Measurements from ENCODE around the gene MBOAT2.
"Not testable (repeated sequence)": the region's sequence is repeated elsewhere in the genome, so short reads cannot be mapped to it uniquely, and the experiment has no call there.

The MBOAT2 gene

DNA sequence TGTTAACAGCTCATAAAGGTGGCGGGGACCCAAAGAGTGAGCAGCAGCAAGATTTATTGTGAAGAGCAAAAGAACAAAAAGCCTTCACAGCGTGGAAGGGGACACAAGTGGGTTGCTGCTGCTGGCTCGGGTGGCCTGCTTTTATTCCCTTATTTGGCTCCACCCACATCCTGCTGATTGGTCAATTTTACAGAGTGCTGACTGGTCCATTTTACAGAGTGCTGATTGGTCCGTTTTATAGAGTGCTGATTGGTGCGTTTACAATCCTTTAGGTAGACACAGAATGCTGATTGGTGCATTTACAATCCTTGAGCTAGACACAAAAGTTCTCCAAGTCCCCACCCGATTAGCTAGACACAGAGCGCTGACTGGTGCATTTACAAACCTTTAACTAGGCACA is 100.7 kb downstream of the MBOAT2 start:
- H3K4me3 ChIP-seq (ENCODE audit: low read depth, low read length) = not testable (repeated sequence)

DNA sequence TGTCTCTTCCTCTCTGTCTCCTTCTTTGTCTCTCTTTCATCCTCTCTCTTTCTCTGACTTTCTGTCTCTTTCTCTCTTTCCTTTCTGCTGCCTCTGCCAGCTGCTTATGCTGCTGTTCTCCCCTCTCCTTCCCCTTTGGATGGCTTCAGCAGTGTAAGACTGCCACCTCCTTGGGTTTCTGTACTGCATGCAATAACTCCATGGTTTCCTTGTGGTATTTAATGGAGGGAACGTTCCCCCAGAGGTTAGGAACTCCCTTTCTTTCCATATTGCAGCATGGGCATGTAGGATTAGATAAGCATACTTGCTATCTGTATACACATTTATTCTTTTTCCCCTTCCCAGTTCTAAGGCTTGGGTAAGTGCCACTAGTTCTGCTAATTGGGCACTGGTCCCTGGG is 106.3 kb downstream of the MBOAT2 start:
- H3K4me3 ChIP-seq (ENCODE audit: low read depth, low read length) = not testable (repeated sequence)

DNA sequence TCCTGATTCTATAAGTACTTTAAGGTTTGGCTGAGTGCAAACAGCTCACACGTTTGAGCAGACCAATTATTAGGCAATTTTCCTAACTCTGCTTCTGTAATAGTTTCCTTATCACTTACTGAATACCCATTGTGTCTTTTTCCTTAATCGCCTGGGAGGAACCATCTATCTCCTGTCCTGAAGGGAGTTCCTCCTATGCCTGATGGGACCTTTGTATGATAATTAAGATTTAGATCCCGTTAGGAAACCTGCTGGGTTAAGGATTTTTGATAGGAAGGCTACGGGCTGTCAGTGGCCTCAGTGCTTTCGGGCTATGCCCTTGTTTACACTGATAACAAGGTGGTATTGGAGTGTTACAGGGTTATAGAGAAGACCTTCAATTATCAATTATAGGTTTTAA is 106.8 kb downstream of the MBOAT2 start:
- H3K4me3 ChIP-seq (ENCODE audit: low read depth, low read length) = not testable (repeated sequence)

DNA sequence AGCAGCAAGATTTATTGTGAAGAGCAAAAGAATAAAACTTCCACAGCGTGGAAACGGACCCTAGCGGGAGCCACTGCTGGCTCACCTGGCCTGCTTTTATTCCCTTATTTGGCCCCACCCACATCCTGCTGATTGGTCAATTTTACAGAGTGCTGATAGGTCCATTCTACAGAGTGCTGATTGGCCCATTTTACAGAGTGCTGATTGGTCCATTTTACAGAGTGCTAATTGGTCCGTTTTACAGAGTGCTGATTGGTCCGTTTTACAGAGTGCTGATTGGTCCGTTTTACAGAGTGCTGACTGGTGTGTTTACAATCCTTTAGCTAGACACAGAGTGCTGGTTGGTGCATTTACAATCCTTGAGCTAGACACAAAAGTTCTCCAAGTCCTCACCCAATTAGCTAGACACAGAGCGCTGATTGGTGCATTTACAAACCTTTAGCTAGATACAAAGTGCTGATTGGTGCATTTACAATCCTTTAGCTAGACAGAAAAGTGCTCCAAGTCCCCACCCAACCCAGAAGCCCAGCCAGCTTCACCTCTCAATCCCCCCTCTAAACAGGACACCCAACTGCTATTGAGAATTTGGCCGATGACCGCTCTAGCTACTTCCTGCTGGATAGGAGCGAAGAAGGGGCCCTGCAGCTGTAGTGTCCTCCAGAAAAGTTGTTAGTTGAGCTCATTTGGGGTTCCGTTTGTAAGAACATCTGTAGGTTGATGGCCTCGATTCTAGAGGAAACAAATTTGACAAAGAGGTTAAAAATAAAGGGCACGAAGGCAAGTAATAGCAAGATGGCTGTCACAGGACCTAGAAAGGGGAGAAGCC is 108.2 kb downstream of the MBOAT2 start:
- not testable (repeated sequence) for H3K4me3 ChIP-seq (ENCODE audit: low read depth, low read length)

DNA sequence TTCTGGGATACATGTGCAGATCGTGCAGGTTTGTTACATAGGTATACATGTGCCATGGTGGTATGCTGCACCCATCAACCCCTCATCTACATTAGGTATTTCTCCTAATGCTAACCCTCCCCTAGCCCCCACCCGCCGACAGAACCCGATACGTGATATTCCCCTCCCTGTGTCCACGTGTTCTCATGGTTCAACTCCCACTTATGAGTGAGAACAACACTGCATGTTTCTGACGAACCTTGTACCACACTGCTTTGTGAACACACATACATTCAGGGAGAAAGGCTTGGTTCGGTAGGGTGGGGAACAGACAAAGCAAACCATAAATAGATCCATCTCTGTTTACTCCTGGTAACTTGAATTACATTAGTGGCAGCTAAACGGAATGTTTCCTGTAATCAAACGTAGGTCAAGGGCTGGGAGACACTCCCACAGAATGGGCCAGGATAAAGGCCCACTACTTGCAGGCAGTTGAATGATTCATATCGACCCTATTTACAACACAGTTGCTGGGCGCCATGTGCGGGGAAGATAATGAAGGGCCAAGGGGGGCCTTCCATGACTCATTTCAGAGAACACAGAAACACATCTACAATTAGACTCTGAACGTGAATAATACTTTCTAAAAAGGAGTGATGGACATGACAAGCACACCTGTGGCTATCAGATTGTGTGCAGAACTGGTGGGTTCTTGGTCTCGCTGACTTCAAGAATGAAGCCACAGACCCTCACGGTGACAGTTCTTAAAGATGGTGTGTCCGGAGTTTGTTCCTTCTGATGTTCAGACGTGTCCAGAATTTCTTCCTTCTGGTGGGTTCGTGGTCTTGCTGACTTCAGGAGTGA is 109.3 kb downstream of the MBOAT2 start:
- H3K4me3 ChIP-seq (ENCODE audit: low read depth, low read length) = no peak overlapping the region

DNA sequence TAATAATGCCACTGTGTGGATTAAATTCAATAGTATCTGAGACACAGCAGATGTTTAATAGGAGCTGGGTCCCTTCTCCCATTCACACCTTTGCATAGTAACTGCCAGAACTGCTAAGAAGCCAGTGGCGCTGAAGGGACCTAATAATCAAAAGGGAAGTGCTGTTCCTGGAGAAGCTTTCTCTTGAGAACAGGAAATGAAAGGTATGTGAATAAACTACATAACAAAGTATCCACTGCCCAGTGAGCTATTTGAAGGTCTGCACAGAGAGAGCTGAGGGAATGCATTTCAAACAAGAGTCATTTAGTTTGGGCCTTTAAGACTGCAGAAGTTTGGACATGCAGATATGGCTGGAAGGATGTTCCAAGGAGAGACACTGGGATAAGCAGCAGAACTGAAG is 110.0 kb downstream of the MBOAT2 start:
- no peak overlapping the region for H3K4me3 ChIP-seq (ENCODE audit: low read depth, low read length)

DNA sequence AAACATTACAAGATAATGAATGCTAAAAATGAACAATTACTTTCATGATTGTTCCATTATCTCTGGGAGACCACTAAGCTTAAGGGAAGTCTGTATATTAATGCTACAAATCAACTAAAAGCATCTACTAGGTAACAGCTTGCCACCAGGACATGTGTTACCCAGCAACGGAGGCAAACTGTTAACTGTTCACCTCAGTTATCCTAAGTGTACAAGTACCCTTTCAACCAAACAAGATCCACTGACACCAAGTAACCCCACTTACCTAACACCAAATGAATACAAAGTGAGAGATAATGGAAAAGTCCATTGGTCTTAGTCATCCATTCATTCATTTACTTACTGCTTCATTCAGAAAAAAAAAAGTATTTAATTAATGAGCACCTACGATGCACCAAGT is 111.4 kb downstream of the MBOAT2 start:
- H3K4me3 ChIP-seq (ENCODE audit: low read depth, low read length) = no peak overlapping the region

DNA sequence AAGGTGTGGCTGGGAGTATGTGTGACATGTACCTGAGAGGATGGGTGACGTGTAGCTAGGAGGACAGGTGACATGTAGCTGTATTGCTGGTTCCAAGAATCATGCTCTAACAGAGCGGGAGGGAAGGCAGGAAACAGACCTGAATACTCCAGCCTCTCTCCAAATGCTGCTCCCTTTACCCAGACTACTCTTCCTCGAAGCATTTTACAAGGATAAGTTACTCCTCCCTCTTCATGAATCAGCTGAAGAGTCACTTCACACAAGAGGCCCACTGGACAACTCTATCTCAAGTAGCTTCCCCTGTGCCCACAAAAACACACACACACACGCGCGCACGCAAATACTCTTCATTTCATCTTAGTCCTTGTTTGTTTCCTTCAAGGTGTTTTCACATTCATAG is 113.5 kb downstream of the MBOAT2 start:
- H3K4me3 ChIP-seq (ENCODE audit: low read depth, low read length) = no peak overlapping the region

DNA sequence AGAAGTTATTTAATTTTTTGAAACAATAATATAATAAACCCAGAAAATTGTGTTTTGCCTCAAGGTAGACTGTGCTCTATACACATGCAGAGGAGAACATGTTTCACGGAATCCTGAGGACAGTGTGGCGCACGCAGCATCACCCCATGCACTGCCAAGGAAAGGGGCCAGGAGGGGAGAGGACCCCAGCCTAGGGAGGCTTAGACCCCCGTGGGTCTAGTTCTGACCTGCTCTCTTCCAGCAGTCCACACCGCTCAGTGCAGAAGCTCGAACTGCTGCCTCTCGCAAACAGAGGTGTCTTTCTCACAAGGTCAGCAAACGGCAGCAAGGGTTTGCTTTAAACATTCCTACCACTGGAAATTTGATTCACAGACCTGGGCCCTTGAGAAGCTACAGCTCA is 114.5 kb downstream of the MBOAT2 start:
- no peak overlapping the region for H3K4me3 ChIP-seq (ENCODE audit: low read depth, low read length)

DNA sequence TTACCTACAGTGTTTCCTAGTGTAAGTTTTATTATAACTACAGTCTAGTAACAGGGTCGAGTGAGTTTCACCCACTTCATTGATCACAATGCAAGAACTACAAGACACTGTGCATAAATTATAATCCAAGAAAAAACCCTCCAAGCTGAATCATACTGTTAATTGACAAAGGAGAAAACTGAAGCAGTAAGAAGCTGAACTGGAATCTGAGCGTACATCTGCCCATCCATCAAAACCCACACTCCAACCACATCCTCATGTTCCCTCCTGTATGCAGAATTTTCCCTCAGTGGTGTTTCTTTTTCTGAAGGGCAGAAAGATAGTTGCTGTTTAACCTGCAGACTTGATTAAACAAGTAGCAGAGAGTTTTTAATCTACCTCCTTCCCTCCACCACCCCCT is 116.6 kb downstream of the MBOAT2 start:
- H3K4me3 ChIP-seq (ENCODE audit: low read depth, low read length) = no peak overlapping the region

DNA sequence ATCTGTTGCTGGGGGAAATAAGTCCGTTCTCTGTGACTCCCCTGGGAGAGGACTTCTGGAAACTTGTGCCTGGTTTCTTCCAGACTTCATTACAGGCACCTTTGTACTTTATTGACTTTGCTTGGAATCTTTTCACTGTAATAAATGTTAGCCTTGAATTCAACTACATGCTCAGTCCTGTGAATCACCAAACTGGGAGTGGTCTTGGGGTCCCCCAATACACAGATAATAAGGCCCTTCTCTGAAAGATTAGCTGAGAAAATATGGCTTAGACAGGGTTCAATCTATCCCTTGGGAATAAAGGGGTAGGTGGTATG is 117.3 kb downstream of the MBOAT2 start:
- no peak overlapping the region for H3K4me3 ChIP-seq (ENCODE audit: low read depth, low read length)

DNA sequence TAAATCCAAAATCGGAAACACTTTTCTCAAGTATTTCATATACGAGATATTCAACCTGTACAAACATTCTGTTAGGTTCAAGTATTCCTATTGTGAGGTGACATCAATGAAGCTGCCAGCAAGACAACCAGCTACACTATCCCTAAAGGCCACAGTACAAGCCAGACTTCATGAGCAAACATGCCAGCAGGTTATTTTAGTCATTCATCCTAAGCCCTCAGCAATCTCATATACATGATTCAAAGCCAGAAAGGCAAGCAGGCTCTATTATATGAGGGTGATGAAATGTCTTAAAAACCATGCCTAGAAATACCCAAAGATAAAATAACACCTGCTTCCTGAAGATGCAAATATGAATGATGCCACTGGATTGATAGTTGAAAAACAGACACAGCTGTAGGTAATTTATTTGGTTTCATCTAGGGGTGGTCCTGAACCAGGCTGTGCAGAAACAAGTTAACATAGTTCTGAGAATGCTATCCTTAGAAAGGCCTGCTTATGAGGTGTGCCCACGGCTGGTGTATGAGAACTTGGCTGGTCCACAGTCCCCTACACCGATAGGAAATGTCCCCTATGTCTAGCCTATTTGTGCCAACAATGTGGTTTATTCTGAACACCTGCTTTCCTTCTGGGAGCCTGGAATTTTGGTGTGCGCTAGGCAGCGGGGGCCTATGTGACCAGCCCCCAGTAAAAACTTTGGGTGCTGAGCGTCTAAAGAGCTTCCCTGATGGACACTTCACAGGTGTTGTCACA is 117.9 kb downstream of the MBOAT2 start:
- no peak overlapping the region for H3K4me3 ChIP-seq (ENCODE audit: low read depth, low read length)

DNA sequence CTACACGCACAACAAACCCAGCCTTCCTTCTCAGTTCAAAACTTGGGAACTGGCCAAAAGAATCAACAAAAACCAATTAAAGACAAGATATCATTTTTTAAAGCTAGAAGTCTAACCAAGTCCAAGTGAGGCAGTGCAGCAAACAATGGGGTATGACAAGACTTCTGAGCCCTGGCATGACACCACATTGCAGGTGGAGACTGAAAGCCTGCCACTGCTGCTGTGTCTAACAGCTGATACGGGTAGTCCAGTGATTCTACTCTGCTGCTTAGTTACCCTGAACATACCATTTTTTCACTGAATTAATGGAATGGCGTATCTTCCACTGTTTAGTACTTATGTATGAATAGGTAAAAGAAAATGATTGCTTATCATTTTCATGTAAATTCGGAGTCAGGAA is 118.7 kb downstream of the MBOAT2 start:
- no peak overlapping the region for H3K4me3 ChIP-seq (ENCODE audit: low read depth, low read length)

DNA sequence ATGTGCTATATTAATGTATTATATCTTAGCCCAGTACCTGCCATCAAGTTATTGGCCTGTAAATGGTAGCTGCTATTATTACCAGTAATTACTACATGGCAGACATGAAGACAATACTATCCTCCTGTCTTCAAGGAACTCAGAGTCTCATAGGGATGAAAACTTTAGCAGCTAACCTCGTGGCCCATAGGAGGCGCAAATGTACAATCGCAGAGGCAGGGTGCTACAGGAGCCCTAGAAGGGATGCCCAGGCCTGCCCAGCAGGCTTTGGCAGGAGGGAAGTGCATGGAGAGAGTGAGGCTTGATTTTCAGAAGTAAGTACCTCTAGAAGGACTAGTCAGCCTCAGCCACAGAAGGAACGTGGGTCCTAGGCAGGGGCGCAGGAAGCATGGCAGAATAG is 121.4 kb downstream of the MBOAT2 start:
- no peak overlapping the region for H3K4me3 ChIP-seq (ENCODE audit: low read depth, low read length)

DNA sequence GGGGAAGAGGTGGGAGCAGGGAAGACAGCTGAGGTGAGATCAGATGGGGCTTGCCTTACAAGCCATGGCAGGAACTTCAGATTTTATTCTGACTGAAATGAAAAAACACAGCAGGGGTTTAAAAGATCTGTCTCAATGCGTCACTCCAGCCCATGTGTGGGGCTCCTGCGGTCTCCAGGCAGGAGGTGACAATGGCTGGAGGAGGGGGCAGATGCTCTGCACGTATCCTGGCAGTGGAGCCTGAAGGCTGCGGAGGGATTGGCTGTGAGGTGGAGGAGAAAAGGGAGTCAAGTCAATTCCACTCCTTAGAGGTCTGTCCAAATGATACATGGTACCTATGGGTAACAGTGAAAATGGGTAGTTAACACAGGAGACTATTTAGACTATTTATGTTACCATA is 125.6 kb downstream of the MBOAT2 start:
- H3K4me3 ChIP-seq (ENCODE audit: low read depth, low read length) = no peak overlapping the region

DNA sequence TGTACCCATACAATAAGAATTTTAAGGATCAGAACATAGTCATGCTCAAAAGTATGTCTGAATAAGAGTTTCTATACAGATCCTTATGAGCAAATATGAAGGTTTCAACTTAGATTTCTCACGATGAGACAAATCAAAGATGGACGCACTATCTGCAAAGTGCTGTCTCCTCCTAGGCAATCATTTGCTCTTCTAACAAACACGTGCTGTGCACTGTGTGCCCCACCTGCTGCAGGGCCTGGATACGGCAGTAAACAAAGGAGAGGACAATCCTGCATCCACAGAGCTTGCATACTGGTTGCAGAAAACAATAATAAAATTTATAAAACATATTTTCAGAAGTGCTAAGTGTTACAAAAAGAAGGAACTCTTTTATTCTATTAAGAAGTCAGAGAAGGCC is 126.2 kb downstream of the MBOAT2 start:
- H3K4me3 ChIP-seq (ENCODE audit: low read depth, low read length) = no peak overlapping the region

DNA sequence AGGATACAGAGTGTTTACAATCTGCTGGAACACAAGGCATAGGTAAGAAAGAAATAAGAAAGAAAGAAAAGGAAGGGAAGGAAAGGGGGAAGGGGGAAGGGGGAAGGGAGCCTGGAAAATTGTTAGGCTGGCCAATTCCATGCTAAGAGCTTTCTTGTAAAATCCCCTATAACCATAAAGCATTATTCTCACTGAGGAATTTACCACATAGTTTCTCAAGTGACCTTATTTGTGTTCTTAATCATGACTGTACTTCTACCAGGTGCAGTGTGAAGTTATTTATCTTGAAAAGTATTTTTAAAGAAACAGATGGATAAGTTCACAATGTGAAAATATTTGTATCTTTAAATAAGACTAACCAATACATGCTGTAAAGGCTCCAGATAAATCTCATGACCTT is 126.9 kb downstream of the MBOAT2 start:
- H3K4me3 ChIP-seq (ENCODE audit: low read depth, low read length) = no peak overlapping the region

DNA sequence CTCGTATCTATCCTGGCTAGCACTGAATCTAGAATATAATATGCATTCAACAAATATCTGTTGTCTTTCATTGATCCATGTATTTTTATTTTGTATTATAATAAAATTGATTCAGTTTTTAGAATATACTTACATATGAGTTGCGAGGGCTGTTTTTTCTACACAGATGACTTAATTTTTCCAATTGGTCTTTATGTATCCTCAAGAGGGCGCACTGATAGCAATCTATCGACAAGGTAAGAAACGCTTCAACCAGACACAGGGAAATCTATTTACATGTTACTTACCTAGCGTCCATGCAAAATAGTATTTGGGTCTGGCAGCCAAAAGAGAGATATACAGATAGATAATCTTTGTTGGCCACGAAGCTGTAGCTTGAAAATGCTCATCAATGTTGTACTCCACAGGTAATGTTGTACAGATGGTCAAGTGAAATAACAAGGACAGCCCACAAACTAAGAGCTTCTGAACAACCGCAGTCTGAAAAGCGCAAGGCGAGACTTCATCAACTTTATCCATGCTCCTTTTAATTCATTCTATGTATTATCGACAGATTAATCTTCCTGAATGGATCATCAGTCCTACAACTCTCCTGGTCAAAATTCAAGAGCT is 130.6 kb downstream of the MBOAT2 start:
- no peak overlapping the region for H3K4me3 ChIP-seq (ENCODE audit: low read depth, low read length)

DNA sequence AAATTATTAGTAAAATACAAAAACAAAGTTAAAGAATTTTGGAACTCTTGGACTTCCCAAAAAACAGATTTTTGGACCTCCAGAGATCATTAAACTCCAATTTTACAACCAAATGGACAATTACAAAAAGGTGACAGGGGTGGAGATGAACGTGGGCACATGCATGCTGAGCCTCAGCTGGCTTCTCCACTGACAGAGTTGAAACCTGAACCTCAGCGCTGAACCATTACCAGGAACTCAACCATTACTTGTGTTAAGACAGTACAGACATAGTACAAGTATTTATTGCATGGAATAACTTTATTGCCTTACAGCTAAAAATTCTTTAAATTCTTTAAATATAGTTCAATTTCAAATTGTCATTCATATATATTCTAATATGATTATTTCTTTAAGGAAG is 133.0 kb downstream of the MBOAT2 start:
- no peak overlapping the region for H3K4me3 ChIP-seq (ENCODE audit: low read depth, low read length)

DNA sequence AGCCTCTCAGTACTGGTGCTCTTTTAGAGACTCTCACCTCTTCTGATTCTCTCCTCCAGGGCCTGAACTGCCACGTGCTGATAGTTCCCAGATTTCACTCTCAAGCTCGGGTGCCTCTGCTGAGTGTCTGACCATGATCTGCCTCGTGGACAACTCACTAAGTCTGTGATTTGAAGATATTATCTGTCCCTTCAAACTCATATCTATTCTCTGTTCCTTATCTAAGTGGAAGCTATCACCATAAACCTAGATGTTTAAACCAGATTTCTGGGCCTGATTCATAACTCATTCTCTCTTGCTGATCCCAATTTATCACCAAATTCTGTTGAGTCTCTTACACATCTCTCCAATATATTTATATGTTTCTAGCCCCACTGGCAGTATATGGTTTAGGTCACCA is 136.1 kb downstream of the MBOAT2 start:
- H3K4me3 ChIP-seq (ENCODE audit: low read depth, low read length) = no peak overlapping the region

DNA sequence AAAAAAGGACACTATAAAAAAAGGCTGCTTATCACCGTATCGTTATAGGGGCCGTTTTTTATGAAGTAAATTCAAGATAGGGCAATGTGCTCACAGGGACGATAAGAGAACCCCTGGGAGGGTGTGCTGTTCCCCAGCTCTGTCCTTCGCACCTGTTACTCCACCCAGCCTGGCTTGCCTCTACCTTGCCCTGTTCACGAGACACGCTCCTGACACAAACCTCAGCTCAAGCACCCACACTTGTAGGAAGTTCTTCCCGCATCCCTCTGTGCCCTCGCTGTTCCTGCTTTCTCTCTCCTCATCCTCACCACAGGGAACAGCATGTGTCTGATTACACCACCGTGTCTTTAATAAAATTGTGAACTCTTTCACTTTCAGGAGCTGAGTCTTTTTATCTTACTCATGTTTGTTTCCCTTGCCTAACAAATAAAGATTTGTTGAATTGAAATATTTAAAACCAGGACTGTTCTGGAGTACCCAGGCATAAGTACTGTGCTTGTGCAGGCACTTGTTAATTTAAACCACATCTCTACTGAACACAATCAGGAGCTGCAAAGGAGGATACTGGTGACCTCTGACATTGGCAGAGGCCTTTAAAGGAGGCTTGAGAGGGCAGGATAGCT is 140.0 kb downstream of the MBOAT2 start:
- H3K4me3 ChIP-seq (ENCODE audit: low read depth, low read length) = no peak overlapping the region

All from iPS-11a (cell line).